ENCODE measurements around the gene GRAP.

- TF ChIP-seq USF2 (IDR thresholded peaks at IDR 0.05) (no peak), CTCF (IDR thresholded peaks at IDR 0.05) (no peak)
Observed at GRCh38 chr17:18994631-18995030, 52.1 kb downstream of the GRAP start.
